MM.1S (cell line): ENCODE measurements around the gene RFX6.

Experiments used
- CTCF ChIP-seq: fragments of 300-600 bp; sonication (generic); IDR thresholded peaks from 2 replicates; pipeline ENCODE4 v1.5.1; 2016; ENCODE audit warnings: antibody characterized with exemption, low read length, mixed read lengths
- EZH2 ChIP-seq: fragments of 300-600 bp; sonication (generic); optimal IDR thresholded peaks from 2 replicates; pipeline ENCODE3; 2017; ENCODE audit warnings: low read depth, mild to moderate bottlenecking, antibody characterized with exemption, low read length, mixed read lengths
- EZH2phosphoT487 ChIP-seq: fragments of 300-600 bp; sonication (generic); IDR thresholded peaks from 2 replicates; pipeline ENCODE4 v1.6.1; 2018; ENCODE audit warnings: antibody characterized with exemption, low read length

GRCh38 chr6:116938305-116938704 is 61.3 kb downstream of the RFX6 start:
- no peak for TF ChIP-seq CTCF
- TF ChIP-seq EZH2, result no peak
- TF ChIP-seq EZH2phosphoT487, result no peak
